ENCODE measurements around the gene AHCYL2. TPM values are rescaled to one million over a fixed set of nuclear protein-coding genes. Genes with fewer than 3 reads are reported as not detected.
A peak's percentile ranks its signal among the peaks of the same experiment; 100 is the strongest.

Gene AHCYL2
- polyA plus RNA-seq, 3 donors from 2014 or later, result 5.7 to 6.8 (median 6.8) TPM

DNA sequence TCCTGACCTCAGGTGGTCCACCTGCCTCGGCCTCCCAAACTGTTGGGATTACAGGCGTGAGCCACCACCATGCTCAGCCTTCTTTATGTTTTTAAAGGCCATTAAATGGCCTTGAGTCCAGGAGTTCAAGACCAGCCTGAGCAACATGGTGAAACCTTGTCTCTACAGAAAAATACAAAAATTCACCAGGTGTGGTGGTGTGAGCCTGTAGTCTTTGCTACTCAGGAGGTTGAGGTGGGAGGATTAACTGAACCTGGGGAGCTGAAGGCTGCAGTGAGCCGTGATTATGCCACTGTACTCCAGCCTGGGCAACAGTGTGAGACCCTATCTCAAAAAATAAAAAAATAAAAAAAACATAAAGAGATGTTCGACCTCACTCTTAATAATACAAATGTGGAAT, 25.4 kb upstream of the AHCYL2 start:
- DNase-seq, result no peak
- H3K27me3 Mint-ChIP-seq (ENCODE audit: low read depth in 3 of 3), result peaks cover 0 to 8% (median 3%) of the 10 kb centered on the region in 3 donors

DNA sequence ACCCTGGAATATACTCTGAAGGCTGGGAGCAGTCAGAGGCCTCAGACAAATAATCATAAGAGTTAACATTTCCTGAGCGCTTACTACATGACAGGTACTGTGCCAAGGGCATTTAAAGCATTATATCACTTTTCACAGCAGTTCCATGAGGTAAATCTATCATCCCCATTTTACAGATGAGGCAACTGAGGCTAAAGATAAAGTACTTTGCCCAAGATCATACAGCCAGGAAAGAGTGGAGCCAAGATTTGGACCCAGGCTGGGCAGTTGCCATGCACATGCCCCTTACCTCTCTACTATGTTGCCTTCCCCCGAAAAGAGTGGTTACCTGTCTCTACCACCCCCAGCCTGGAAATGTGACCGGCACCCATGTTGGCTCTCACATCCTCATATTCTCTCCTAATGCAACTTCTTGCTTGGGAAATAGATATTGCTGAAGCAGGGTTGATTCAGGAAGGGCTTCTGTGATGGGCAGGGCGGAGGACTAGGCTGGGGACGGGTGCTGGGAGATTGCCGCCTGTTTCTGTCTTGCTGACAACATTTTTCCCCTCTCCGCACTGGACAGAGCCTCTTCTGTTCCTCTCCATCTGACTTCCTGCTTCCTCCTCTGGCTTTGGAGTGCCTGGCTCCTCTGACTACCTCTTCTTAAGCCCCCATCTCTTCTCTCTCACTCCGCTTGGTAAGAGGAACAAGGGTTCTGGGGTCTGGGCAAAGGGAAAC, 22.6 kb upstream of the AHCYL2 start:
- no peaks in the 10 kb centered on the region for H3K36me3 Mint-ChIP-seq
- no peaks in the 10 kb centered on the region for H3K9me3 Mint-ChIP-seq
- no peak for DNase-seq
- H3K27ac Mint-ChIP-seq, result no peak overlapping the region
- peaks cover 0 to 1% of the 10 kb centered on the region in 2 donors for H3K4me1 Mint-ChIP-seq
- no peak overlapping the region for H3K4me3 Mint-ChIP-seq
- peaks cover 0 to 4% (median 3%) of the 10 kb centered on the region in 3 donors for H3K27me3 Mint-ChIP-seq (ENCODE audit: low read depth in 3 of 3)

More for the DNA sequence above, 25.4 kb upstream of the AHCYL2 start:
- no peaks in the 10 kb centered on the region for H3K4me1 Mint-ChIP-seq
- H3K9me3 Mint-ChIP-seq, result no peaks in the 10 kb centered on the region
- H3K27ac Mint-ChIP-seq, result no peak overlapping the region
- no peak overlapping the region for H3K4me3 Mint-ChIP-seq
- no peaks in the 10 kb centered on the region for H3K36me3 Mint-ChIP-seq

DNA sequence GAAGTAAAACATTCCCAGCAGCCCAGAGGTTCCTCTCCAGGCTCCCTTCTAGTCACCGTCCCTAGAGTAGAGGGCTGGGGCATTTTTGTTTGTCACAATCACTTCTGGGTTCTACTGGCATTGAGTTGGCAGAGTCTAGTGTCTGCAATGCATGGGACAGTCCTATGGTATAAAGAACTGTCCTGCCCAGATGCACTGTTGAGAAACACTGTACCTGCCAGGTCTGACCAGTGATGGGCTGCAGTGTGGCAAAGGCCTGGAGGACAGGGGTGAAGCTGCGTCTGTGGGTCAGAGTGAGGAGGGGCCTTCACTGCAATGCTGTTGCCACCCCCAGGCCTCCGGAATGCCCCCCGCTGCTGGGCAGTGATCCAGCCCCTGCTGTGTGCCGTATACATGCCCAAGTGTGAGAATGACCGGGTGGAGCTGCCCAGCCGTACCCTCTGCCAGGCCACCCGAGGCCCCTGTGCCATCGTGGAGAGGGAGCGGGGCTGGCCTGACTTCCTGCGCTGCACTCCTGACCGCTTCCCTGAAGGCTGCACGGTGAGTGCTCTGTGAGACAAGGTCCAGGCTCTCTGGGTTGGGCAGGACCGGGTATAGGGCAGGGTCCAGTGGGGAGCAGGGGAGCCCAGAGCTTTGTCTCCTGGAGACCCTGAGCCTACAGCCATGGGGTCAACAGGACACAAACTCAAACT, 21.6 kb upstream of the AHCYL2 start:
- H3K27me3 Mint-ChIP-seq (ENCODE audit: low read depth in 3 of 3), result peaks cover 1 to 5% (median 1%) of the 10 kb centered on the region in 3 donors
- H3K4me3 Mint-ChIP-seq, result no peak overlapping the region
- H3K4me1 Mint-ChIP-seq, result peaks cover 0 to 1% of the 10 kb centered on the region in 2 donors
- no peak for DNase-seq
- H3K9me3 Mint-ChIP-seq, result no peaks in the 10 kb centered on the region
- H3K36me3 Mint-ChIP-seq, result no peaks in the 10 kb centered on the region
- H3K27ac Mint-ChIP-seq, result no peak overlapping the region

DNA sequence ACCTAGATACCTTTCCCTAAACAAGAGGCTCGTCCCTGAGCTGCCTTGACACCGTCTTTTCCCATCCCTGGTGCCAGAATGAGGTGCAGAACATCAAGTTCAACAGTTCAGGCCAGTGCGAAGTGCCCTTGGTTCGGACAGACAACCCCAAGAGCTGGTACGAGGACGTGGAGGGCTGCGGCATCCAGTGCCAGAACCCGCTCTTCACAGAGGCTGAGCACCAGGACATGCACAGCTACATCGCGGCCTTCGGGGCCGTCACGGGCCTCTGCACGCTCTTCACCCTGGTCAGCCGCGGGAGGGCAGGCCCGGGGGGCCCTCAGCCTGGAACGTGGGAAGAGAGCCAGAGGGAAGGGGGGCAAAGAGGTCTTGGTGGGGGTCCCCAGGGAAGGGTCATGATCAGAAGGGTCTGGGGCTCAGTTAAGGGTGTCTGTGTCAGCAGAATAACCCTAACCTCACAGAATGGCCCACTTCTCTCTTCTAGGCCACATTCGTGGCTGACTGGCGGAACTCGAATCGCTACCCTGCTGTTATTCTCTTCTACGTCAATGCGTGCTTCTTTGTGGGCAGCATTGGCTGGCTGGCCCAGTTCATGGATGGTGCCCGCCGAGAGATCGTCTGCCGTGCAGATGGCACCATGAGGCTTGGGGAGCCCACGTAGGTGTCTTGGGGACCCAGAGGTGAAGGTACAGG, 19.6 kb upstream of the AHCYL2 start:
- H3K27ac Mint-ChIP-seq, result no peak overlapping the region
- no peaks in the 10 kb centered on the region for H3K36me3 Mint-ChIP-seq
- H3K4me1 Mint-ChIP-seq, result peaks cover 0 to 1% of the 10 kb centered on the region in 2 donors
- no peak overlapping the region for H3K4me3 Mint-ChIP-seq
- no peak for DNase-seq
- H3K27me3 Mint-ChIP-seq (ENCODE audit: low read depth in 3 of 3), result peaks cover 1 to 5% (median 2%) of the 10 kb centered on the region in 3 donors
- H3K9me3 Mint-ChIP-seq, result no peaks in the 10 kb centered on the region

GRCh38 chr7:129205987-129206785, 18.6 kb upstream of the AHCYL2 start:
- Mint-ChIP-seq H3K27ac (no peak overlapping the region), H3K4me1 (peaks cover 0 to 1% of the 10 kb centered on the region in 2 donors), H3K9me3 (no peaks in the 10 kb centered on the region), H3K36me3 (no peaks in the 10 kb centered on the region), H3K27me3 (ENCODE audit: low read depth in 3 of 3) (peaks cover 1 to 5% (median 3%) of the 10 kb centered on the region in 3 donors), H3K4me3 (no peak overlapping the region)
- DNase-seq, result peak; percentile 22 to 31 (median 23)

- H3K27ac Mint-ChIP-seq, result no peak overlapping the region
- no peak for DNase-seq
- no peak overlapping the region for H3K4me3 Mint-ChIP-seq
- no peaks in the 10 kb centered on the region for H3K9me3 Mint-ChIP-seq
- H3K27me3 Mint-ChIP-seq (ENCODE audit: low read depth in 3 of 3), result peaks cover 1 to 3% (median 2%) of the 10 kb centered on the region in 3 donors
- peaks cover 0 to 1% of the 10 kb centered on the region in 2 donors for H3K4me1 Mint-ChIP-seq
- no peaks in the 10 kb centered on the region for H3K36me3 Mint-ChIP-seq
Measured at GRCh38 chr7:129208667-129209066, 16.2 kb upstream of the AHCYL2 start.

GRCh38 chr7:129209067-129209926, 15.5 kb upstream of the AHCYL2 start:
- DNase-seq, result no peak
- no peaks in the 10 kb centered on the region for H3K9me3 Mint-ChIP-seq
- no peak overlapping the region for H3K27ac Mint-ChIP-seq
- H3K4me1 Mint-ChIP-seq, result peaks cover 0 to 1% of the 10 kb centered on the region in 2 donors
- peaks cover 1 to 2% (median 2%) of the 10 kb centered on the region in 3 donors for H3K27me3 Mint-ChIP-seq (ENCODE audit: low read depth in 3 of 3)
- no peaks in the 10 kb centered on the region for H3K36me3 Mint-ChIP-seq
- H3K4me3 Mint-ChIP-seq, result no peak overlapping the region

GRCh38 chr7:129210256-129210988, 14.4 kb upstream of the AHCYL2 start:
- Mint-ChIP-seq H3K9me3 (no peaks in the 10 kb centered on the region), H3K27ac (no peak overlapping the region), H3K27me3 (ENCODE audit: low read depth in 3 of 3) (peaks cover 1 to 2% (median 2%) of the 10 kb centered on the region in 3 donors), H3K36me3 (no peaks in the 10 kb centered on the region), H3K4me3 (no peak overlapping the region), H3K4me1 (peaks cover 0 to 1% of the 10 kb centered on the region in 2 donors)
- DNase-seq, result peak; percentile 39 to 48 (median 43)

DNA sequence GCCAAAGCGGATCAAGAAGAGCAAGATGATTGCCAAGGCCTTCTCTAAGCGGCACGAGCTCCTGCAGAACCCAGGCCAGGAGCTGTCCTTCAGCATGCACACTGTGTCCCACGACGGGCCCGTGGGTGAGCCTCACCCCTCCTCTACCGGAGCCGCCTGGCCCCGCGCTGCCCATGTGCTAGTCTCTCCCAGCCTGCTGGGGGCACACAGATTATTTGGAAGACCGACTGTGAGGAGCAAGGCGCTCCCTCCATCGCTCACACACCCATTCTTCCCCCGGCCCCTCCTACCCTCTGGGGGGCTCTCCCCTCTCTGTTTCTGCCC, 13.9 kb upstream of the AHCYL2 start:
- Mint-ChIP-seq H3K27ac (no peak overlapping the region), H3K9me3 (no peaks in the 10 kb centered on the region), H3K4me3 (no peak overlapping the region), H3K4me1 (peaks cover 0 to 1% of the 10 kb centered on the region in 2 donors), H3K27me3 (ENCODE audit: low read depth in 3 of 3) (peaks cover 1 to 4% (median 2%) of the 10 kb centered on the region in 3 donors), H3K36me3 (no peaks in the 10 kb centered on the region)
- no peak for DNase-seq

DNA sequence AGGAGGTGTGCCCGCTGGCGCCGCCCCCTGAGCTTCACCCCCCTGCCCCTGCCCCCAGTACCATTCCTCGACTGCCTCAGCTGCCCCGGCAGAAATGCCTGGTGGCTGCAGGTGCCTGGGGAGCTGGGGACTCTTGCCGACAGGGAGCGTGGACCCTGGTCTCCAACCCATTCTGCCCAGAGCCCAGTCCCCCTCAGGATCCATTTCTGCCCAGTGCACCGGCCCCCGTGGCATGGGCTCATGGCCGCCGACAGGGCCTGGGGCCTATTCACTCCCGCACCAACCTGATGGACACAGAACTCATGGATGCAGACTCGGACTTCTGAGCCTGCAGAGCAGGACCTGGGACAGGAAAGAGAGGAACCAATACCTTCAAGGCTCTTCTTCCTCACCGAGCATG, 12.7 kb upstream of the AHCYL2 start:
- Mint-ChIP-seq H3K9me3 (no peaks in the 10 kb centered on the region), H3K36me3 (no peaks in the 10 kb centered on the region), H3K27me3 (ENCODE audit: low read depth in 3 of 3) (peaks cover 1 to 4% (median 3%) of the 10 kb centered on the region in 3 donors), H3K27ac (no peak overlapping the region), H3K4me1 (no peaks in the 10 kb centered on the region), H3K4me3 (no peak overlapping the region)
- DNase-seq, result no peak

- Mint-ChIP-seq H3K27me3 (ENCODE audit: low read depth in 3 of 3) (peaks cover 0 to 3% (median 2%) of the 10 kb centered on the region in 3 donors), H3K4me1 (no peaks in the 10 kb centered on the region), H3K36me3 (no peaks in the 10 kb centered on the region), H3K4me3 (no peak overlapping the region), H3K9me3 (no peaks in the 10 kb centered on the region), H3K27ac (no peak overlapping the region)
- no peak for DNase-seq
Measured at GRCh38 chr7:129212596-129212995, 12.2 kb upstream of the AHCYL2 start.

- H3K27me3 Mint-ChIP-seq (ENCODE audit: low read depth in 3 of 3), result peaks cover 0 to 3% (median 2%) of the 10 kb centered on the region in 3 donors
- H3K4me1 Mint-ChIP-seq, result peaks cover 0 to 1% of the 10 kb centered on the region in 2 donors
- no peaks in the 10 kb centered on the region for H3K9me3 Mint-ChIP-seq
- H3K36me3 Mint-ChIP-seq, result no peaks in the 10 kb centered on the region
- H3K4me3 Mint-ChIP-seq, result no peak overlapping the region
- no peak for DNase-seq
- no peak overlapping the region for H3K27ac Mint-ChIP-seq
Measured at GRCh38 chr7:129213828-129214227, 11.0 kb upstream of the AHCYL2 start.
